AG04450 (cell line): Measurements from ENCODE around the gene BLVRA. TPM values are rescaled to one million over a fixed set of nuclear protein-coding genes. Genes with fewer than 3 reads are reported as not detected.

Experiments used
- CTCF ChIA-PET: fragments of 300-600, 350-600 bp; formaldehyde crosslinking; extraction: SDS; loops from one replicate; lab custom pipeline; 2022; ENCODE audit warnings: antibody characterized with exemption, inconsistent platforms; lab: Charles Lee
- POLR2A ChIA-PET: fragments of 350-600 bp; formaldehyde crosslinking; extraction: SDS; loops from one replicate; lab custom pipeline; 2021; ENCODE audit warnings: antibody characterized with exemption, inconsistent platforms; lab: Yijun Ruan, JAX
- DNase-seq: peaks from one replicate; pipeline ENCODE4 v3.0.0-alpha.2; 2011; ENCODE audit warnings: low read depth, low spot score
- H3K27ac ChIP-seq: one replicate; pipeline ENCODE4 v1.5.1; 2012; ENCODE audit warnings: low read depth, low read length, control low read depth
- H3K27me3 ChIP-seq: one replicate; pipeline ENCODE4 v1.6.0; 2012; ENCODE audit warnings: low read length; ENCODE audit not compliant: control insufficient read depth, insufficient read depth
- H3K4me3 ChIP-seq: 2 replicates; pipeline ENCODE4 v1.5.1; 2011; ENCODE audit warnings: mild to moderate bottlenecking, low read depth, low read length, control low read depth
- H3K9me3 ChIP-seq: 2 replicates; pipeline ENCODE4 v1.5.1; 2012; ENCODE audit warnings: low read length; ENCODE audit not compliant: control insufficient read depth, insufficient read depth
- polyA plus RNA-seq: library from polyadenylated mRNA; depleted of rRNA; stranded (reverse); fragments of >200 nt; gene quantifications from 2 replicates; pipeline ENCODE4 v1.2.3, GENCODE V29; 2011
- TF ChIP-seq, protein P1 (sequence below): IDR thresholded peaks from 2 replicates; pipeline ENCODE4 v1.5.1; 2011; ENCODE audit warnings: low read depth, low read length, control low read depth, inconsistent platforms

BLVRA gene
- polyA plus RNA-seq, 1 experiment = 58.7 TPM

- TF ChIP-seq, protein P1, sequence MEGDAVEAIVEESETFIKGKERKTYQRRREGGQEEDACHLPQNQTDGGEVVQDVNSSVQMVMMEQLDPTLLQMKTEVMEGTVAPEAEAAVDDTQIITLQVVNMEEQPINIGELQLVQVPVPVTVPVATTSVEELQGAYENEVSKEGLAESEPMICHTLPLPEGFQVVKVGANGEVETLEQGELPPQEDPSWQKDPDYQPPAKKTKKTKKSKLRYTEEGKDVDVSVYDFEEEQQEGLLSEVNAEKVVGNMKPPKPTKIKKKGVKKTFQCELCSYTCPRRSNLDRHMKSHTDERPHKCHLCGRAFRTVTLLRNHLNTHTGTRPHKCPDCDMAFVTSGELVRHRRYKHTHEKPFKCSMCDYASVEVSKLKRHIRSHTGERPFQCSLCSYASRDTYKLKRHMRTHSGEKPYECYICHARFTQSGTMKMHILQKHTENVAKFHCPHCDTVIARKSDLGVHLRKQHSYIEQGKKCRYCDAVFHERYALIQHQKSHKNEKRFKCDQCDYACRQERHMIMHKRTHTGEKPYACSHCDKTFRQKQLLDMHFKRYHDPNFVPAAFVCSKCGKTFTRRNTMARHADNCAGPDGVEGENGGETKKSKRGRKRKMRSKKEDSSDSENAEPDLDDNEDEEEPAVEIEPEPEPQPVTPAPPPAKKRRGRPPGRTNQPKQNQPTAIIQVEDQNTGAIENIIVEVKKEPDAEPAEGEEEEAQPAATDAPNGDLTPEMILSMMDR = no peak
- ChIA-PET CTCF (interaction anchor here (1.0 to 8.1 kb wide), 5 partner anchors 116 to 472 kb away, joined by 3 to 139 read pairs (median 4); partner anchors contain the start of gene STK17A), POLR2A (no interaction called here)
- Histone ChIP-seq H3K27me3 (no peaks in the 10 kb centered on the region), H3K4me3 (no peak overlapping the region), H3K27ac (no peak overlapping the region), H3K9me3 (no peaks in the 10 kb centered on the region)
- DNase-seq = no peak
Observed at GRCh38 chr7:43723007-43723341, 35.5 kb upstream of the BLVRA start.

GRCh38 chr7:43725251-43725650 lies 33.2 kb upstream of the BLVRA start:
- Histone ChIP-seq H3K27ac (no peak overlapping the region), H3K27me3 (no peaks in the 10 kb centered on the region), H3K4me3 (no peak overlapping the region), H3K9me3 (no peaks in the 10 kb centered on the region)
- CTCF ChIA-PET = interaction anchor here (1.9 kb wide), 1 partner anchor 143 kb away, joined by 9 read pairs; the partner anchor contains the start of gene STK17A
- no peak for DNase-seq
- POLR2A ChIA-PET = no interaction called here
- TF ChIP-seq, protein P1 = no peak

DNA sequence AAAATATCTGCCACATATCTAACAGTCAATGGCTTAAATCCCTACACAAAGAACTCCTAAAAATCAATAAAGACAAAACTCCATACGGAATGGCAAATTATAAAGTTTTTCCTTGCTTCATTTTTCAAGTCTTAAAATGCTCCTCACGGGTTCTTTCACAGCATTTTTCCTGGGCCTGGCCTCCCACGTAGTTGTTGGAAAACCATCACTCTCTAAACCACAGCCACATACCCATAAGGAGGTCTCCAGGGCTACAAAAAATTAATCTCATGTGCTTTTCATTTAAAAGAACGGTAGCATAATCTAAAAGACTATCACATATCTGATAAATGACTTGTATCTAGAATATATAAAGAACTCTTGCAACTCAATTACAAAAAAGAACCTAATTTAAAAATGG lies 32.0 kb upstream of the BLVRA start:
- TF ChIP-seq, protein P1 = no peak
- H3K4me3 ChIP-seq = no peak overlapping the region
- H3K27ac ChIP-seq = no peak overlapping the region
- CTCF ChIA-PET = interaction anchor here (1.9 to 4.5 kb wide), 3 partner anchors 112 to 144 kb away, joined by 9 to 58 read pairs (median 37); partner anchors contain the start of gene STK17A
- H3K9me3 ChIP-seq = no peaks in the 10 kb centered on the region
- DNase-seq = no peak
- H3K27me3 ChIP-seq = no peaks in the 10 kb centered on the region
- POLR2A ChIA-PET = no interaction called here

DNA sequence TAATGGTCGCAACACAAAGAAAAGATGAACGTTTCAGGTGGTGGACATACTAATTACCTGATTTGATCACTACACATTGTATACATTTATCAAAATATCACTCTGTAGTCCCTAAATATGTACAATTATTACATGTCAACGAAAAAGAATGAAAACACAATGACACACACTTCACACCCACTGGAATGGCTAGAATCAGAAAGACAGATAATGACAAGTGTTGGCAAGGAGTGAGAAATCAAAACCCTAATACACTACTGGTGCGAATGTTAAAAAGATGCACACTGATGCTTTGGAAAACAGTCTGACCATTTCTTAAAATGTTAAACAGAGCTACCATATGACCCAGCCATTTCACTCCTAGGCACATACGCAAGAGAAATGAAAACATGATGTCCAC lies 31.5 kb upstream of the BLVRA start:
- TF ChIP-seq, protein P1 = no peak
- Histone ChIP-seq H3K4me3 (no peak overlapping the region), H3K9me3 (no peaks in the 10 kb centered on the region), H3K27me3 (no peaks in the 10 kb centered on the region), H3K27ac (no peak overlapping the region)
- DNase-seq = no peak
- CTCF ChIA-PET = interaction anchor here (4.4 to 4.5 kb wide), 2 partner anchors 111 to 144 kb away, joined by 37 to 58 read pairs; partner anchors contain the start of gene STK17A
- POLR2A ChIA-PET = no interaction called here

DNA sequence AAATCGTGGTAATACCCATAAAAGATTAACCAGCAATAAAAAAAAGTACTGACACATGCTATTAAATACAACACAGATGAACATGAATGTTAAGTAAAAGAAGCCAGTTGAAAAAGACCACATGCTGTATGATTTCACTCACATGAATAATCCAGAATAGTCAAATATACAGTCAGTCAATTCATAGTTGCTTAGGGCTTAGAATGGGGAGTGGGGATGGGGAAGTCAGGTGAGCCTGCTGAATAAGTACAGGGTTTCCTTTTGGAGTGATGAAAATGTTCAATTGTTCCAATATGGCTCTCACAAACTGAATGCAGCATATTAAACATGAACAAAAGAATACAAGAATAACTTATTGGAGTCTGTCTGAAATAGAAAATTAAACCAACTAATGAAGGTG lies 31.0 kb upstream of the BLVRA start:
- H3K27me3 ChIP-seq = no peaks in the 10 kb centered on the region
- no peaks in the 10 kb centered on the region for H3K9me3 ChIP-seq
- ChIA-PET POLR2A (no interaction called here), CTCF (interaction anchor here (4.4 to 4.5 kb wide), 2 partner anchors 111 to 145 kb away, joined by 37 to 58 read pairs; partner anchors contain the start of gene STK17A)
- TF ChIP-seq, protein P1 = no peak
- no peak overlapping the region for H3K4me3 ChIP-seq
- DNase-seq = no peak
- H3K27ac ChIP-seq = no peak overlapping the region
